CD4-positive, alpha-beta T cell (primary cell): Measurements from ENCODE around the gene CDC6. TPM values are rescaled to one million over a fixed set of nuclear protein-coding genes. Genes with fewer than 3 reads are reported as not detected.
A peak's percentile ranks its signal among the peaks of the same experiment; 100 is the strongest.

ENCODE experiments used
- ATAC-seq: fragments of 200-7000 bp; cut with Tn5 transposase; one replicate; pipeline ENCODE4 v1.10.0; 2022; ENCODE audit warnings: mild to moderate bottlenecking; ENCODE audit not compliant: poor library complexity
- CTCF ChIA-PET: fragments of 350-600 bp; sonication (Branson Sonifier 250); formaldehyde crosslinking; loops from one replicate; lab custom pipeline; 2021; ENCODE audit warnings: antibody characterized with exemption, inconsistent platforms; lab: Charles Lee
- POLR2A ChIA-PET: fragments of 350-600 bp; sonication (Branson Sonifier 250); formaldehyde crosslinking; loops from one replicate; lab custom pipeline; 2021; ENCODE audit warnings: antibody characterized with exemption, inconsistent platforms; lab: Charles Lee
- DNase-seq, 14 experiments: peaks; one replicate each; pipeline ENCODE4 v3.0.0-alpha.2; 2013 to 2020; ENCODE audit warnings: mixed read lengths in 2 of 14
- H3K27ac ChIP-seq, 2 donors: one replicate each; pipeline versions ENCODE4 v1.5.1 to v1.7.0; 2013; ENCODE audit warnings: low read length in 2 of 2, low read depth in 1 of 2, mild to moderate bottlenecking in 1 of 2
- H3K27me3 ChIP-seq, 2 experiments: 1 replicate in 1 of 2; 2 replicates in 1 of 2; pipeline versions ENCODE4 v1.6.1 to v1.7.0; 2013; ENCODE audit warnings: low read length in 2 of 2, control low read depth in 1 of 2, mild to moderate bottlenecking in 1 of 2, moderate library complexity in 1 of 2; ENCODE audit not compliant: insufficient read depth in 2 of 2, control insufficient read depth in 1 of 2
- H3K36me3 ChIP-seq: one replicate; pipeline ENCODE4 v1.6.1; 2013; ENCODE audit warnings: low read length, control low read depth; ENCODE audit not compliant: insufficient read depth
- H3K4me1 ChIP-seq: one replicate; pipeline ENCODE4 v1.6.1; 2013; ENCODE audit warnings: low read length, control low read depth; ENCODE audit not compliant: insufficient read depth
- H3K4me3 ChIP-seq: one replicate; pipeline ENCODE4 v1.5.1; 2013; ENCODE audit warnings: mild to moderate bottlenecking, low read length, moderate library complexity
- H3K9me3 ChIP-seq, 2 experiments: 1 replicate in 1 of 2; 2 replicates in 1 of 2; pipeline versions ENCODE4 v1.6.1 to v1.7.0; 2013; ENCODE audit warnings: low read length in 2 of 2, mild to moderate bottlenecking in 2 of 2, control low read depth in 1 of 2, moderate library complexity in 1 of 2; ENCODE audit not compliant: control insufficient read depth in 1 of 2, insufficient read depth in 1 of 2
- H3K27ac Mint-ChIP-seq: one replicate; pipeline ENCODE4 v1.8.0; 2020; ENCODE audit warnings: mixed read lengths
- H3K27me3 Mint-ChIP-seq: one replicate; pipeline ENCODE4 v1.8.0; 2021; ENCODE audit warnings: mixed read lengths
- H3K36me3 Mint-ChIP-seq: one replicate; pipeline ENCODE4 v1.8.0; 2021; ENCODE audit warnings: low read depth, mixed read lengths
- H3K4me1 Mint-ChIP-seq: one replicate; pipeline ENCODE4 v1.8.0; 2021; ENCODE audit warnings: low read depth, mixed read lengths
- H3K4me3 Mint-ChIP-seq: one replicate; pipeline ENCODE4 v1.8.0; 2020; ENCODE audit warnings: mild to moderate bottlenecking, mixed read lengths
- H3K9me3 Mint-ChIP-seq: one replicate; pipeline ENCODE4 v1.8.0; 2020; ENCODE audit warnings: mixed read lengths
- intact Hi-C, 2 experiments: fragments of 100-400 bp; cut with DNase I in 1 of 2; cut with micrococcal nuclease in 1 of 2; formaldehyde crosslinking; loops; one replicate each; pipeline versions ENCODE4 v1.15.1 to v1.9.0; 2023 to 2025; cut with DNase I, micrococcal nuclease
- total RNA-seq, 174 experiments: library from RNA in 2 of 174; stranded (reverse) in 2 of 174; gene quantifications; one replicate each; pipeline ENCODE4 v1.2.3 and lab custom pipeline; 2021 to 2026
- TF ChIP-seq, protein P1 (sequence below): fragments of 200-600 bp; IDR thresholded peaks from one replicate; pipeline ENCODE4 v1.8.0; 2022; ENCODE audit warnings: antibody characterized with exemption, mild to moderate bottlenecking

CDC6 gene
- total RNA-seq, 2 experiments from 2014 or later, result 1.0 to 1.8 TPM

DNA sequence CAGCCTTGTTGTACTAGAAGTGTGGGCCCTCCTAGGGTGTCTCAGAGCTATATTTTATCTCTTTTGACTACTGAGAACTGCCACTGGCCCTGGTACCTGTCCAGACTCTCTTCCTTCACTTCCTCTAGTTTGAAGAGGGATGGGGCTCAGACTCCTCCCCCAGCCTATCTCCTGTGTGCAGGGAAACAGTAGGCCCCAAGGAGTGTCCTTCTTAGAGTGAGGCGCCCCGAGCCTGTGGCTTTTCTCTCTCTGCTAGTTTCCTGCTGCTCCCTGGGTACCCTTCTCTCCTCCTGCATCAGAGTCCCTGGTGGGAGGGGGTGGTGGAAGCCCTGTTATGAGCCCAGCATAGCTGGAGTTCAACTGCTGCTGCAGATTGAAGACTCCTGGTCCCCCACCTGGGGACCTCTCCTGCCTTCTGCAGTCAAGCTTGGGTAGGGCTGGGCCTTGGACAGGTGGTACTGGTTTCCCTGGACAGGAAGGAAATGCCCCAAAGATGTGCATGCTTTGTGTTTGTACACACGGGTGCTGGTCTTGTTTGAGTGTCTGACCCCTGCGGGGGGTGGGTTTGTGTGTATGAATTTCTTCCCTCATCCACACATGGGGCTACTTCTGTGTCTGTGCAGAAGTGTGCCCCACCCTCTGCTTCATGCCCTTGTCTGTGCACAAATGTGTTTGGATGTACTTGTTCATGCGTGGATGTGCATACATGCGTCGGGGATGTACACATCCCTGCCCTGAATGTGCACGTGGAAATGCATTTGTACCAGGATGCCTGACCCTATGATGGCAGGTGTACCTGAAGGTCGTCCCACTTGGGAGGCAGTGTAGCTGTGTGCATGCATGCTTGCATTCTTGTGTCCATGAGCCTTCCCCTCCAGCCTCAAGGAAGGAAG is 28.2 kb downstream of the CDC6 start:
- no peaks in the 10 kb centered on the region for H3K27me3 ChIP-seq
- H3K4me3 ChIP-seq, result no peak overlapping the region
- intact Hi-C loops, result loop anchor here (2.0 kb wide), 2 partner anchors 13 to 27 kb away; no protein-coding TSS in a partner anchor
- peak overlapping the region; percentile 18 for H3K27ac Mint-ChIP-seq
- no peaks in the 10 kb centered on the region for H3K36me3 ChIP-seq
- H3K36me3 Mint-ChIP-seq, result peaks cover 23% of the 10 kb centered on the region
- no peaks in the 10 kb centered on the region for H3K9me3 Mint-ChIP-seq
- TF ChIP-seq, protein P1, sequence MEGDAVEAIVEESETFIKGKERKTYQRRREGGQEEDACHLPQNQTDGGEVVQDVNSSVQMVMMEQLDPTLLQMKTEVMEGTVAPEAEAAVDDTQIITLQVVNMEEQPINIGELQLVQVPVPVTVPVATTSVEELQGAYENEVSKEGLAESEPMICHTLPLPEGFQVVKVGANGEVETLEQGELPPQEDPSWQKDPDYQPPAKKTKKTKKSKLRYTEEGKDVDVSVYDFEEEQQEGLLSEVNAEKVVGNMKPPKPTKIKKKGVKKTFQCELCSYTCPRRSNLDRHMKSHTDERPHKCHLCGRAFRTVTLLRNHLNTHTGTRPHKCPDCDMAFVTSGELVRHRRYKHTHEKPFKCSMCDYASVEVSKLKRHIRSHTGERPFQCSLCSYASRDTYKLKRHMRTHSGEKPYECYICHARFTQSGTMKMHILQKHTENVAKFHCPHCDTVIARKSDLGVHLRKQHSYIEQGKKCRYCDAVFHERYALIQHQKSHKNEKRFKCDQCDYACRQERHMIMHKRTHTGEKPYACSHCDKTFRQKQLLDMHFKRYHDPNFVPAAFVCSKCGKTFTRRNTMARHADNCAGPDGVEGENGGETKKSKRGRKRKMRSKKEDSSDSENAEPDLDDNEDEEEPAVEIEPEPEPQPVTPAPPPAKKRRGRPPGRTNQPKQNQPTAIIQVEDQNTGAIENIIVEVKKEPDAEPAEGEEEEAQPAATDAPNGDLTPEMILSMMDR, result no peak
- H3K4me1 Mint-ChIP-seq, result peaks cover 76% of the 10 kb centered on the region
- CTCF ChIA-PET, result interaction anchor here (1.0 to 2.9 kb wide), 6 partner anchors 13 to 102 kb away, joined by 3 to 27 read pairs (median 5); partner anchors contain the start of gene TOP2A
- H3K27me3 Mint-ChIP-seq, result no peaks in the 10 kb centered on the region
- H3K4me3 Mint-ChIP-seq, result peak overlapping the region; percentile 74
- no peak overlapping the region for H3K27ac ChIP-seq
- POLR2A ChIA-PET, result interaction anchor here (1.1 to 4.2 kb wide), 5 partner anchors 7 to 164 kb away, joined by 3 to 34 read pairs (median 8); partner anchors contain the start of gene RARA
- DNase-seq (peak in 1 of 14 experiments; percentile 22), ATAC-seq (no peak)
- no peaks in the 10 kb centered on the region for H3K9me3 ChIP-seq
- H3K4me1 ChIP-seq, result peaks cover 82% of the 10 kb centered on the region

DNA sequence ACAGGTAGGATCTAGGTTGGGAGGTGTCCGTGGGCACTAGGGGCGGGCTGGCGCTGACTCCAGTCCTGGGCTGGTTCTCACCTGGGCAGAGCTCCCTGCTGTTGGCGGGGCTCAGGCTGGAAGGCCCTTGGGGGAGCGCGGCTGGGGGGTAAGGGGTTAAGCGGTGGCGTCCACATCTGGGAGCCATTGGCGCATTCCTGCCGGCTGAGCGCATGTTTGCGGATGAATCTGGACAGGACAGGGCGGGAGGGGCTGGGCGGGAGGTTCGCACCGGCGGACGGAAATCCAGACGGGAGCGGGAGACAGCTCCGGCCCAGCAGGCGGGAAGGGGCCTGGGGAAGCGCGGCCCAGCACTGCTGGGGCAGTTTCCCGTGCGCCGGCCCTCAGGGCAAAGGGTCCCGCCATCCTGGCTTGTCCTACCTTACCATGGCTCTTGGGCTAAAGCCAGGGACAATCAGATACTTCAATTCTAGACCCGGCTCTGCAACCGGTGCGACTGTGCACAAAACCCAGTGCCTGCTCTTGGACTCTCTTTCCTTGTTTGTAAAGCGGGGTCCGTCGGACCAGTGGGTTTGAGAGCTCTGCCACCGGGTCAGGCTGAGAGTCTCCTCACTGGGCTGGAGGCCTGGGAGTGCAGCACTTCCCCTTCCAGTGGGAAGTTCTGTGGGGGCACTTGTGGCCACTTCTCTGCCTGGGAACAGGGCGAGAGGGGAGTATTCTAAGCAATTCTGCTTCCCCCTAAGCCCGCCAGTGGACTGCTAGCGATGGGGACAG is 29.1 kb downstream of the CDC6 start:
- H3K36me3 Mint-ChIP-seq, result peaks cover 25% of the 10 kb centered on the region
- ATAC-seq, result no peak
- Histone ChIP-seq H3K4me1 (peaks cover 82% of the 10 kb centered on the region), H3K27me3 (no peaks in the 10 kb centered on the region), H3K27ac (no peak overlapping the region), H3K36me3 (no peaks in the 10 kb centered on the region), H3K9me3 (no peaks in the 10 kb centered on the region), H3K4me3 (no peak overlapping the region)
- peak overlapping the region; percentile 99 for H3K27ac Mint-ChIP-seq
- no peaks in the 10 kb centered on the region for H3K9me3 Mint-ChIP-seq
- H3K27me3 Mint-ChIP-seq, result no peaks in the 10 kb centered on the region
- TF ChIP-seq, protein P1, result no peak
- POLR2A ChIA-PET, result interaction anchor here (0.8 to 4.2 kb wide), 14 partner anchors 9 to 1372 kb away, joined by 3 to 34 read pairs (median 5); partner anchors contain the start of genes EIF1 and RARA
- no peak for DNase-seq
- intact Hi-C loops, result loop anchor here (1.0 to 2.0 kb wide), 3 partner anchors 14 to 29 kb away; partner anchors contain the start of gene CDC6 (in 1 of the 2)
- peaks cover 76% of the 10 kb centered on the region for H3K4me1 Mint-ChIP-seq
- H3K4me3 Mint-ChIP-seq, result peak overlapping the region; percentile 95
- CTCF ChIA-PET, result interaction anchor here (0.6 to 4.7 kb wide), 16 partner anchors 9 to 263 kb away, joined by 3 to 30 read pairs (median 4); partner anchors contain the start of genes MED24 and TOP2A
